HG03565 (cell line): ENCODE results near the gene FER1L5.

Experiments
- ATAC-seq: cut with Tn5 transposase; IDR thresholded peaks from one replicate; pipeline ENCODE4 v1.9.1; 2021; ENCODE audit warnings: mild to moderate bottlenecking, moderate library complexity; ENCODE audit not compliant: unreplicated experiment

Gene FER1L5

GRCh38 chr2:96739076-96739632, 96.6 kb downstream of the FER1L5 start:
- ATAC-seq = no peak

- ATAC-seq = peak; percentile 96
These were observed 97.3 kb downstream of the FER1L5 start, which contains the start of gene LMAN2L for GRCh38 chr2:96739633-96740428. LMAN2L (minus strand) TSS chr2:96740064; CDS start chr2:96740040, 24 bp downstream.

GRCh38 chr2:96747061-96747617, 104.6 kb downstream of the FER1L5 start:
- ATAC-seq = no peak

GRCh38 chr2:96751800-96752199, 109.2 kb downstream of the FER1L5 start:
- no peak for ATAC-seq

GRCh38 chr2:96753661-96754282, 111.2 kb downstream of the FER1L5 start:
- ATAC-seq = no peak

GRCh38 chr2:96754317-96754716, 111.8 kb downstream of the FER1L5 start:
- ATAC-seq = no peak
